CD4-positive, alpha-beta T cell (primary cell): ENCODE data around the gene AGAP1. TPM values are rescaled to one million over a fixed set of nuclear protein-coding genes. Genes with fewer than 3 reads are reported as not detected.

ENCODE experiments used
- ATAC-seq: fragments of 200-7000 bp; cut with Tn5 transposase; one replicate; pipeline ENCODE4 v1.10.0; 2022; ENCODE audit warnings: mild to moderate bottlenecking; ENCODE audit not compliant: poor library complexity
- CTCF ChIA-PET: fragments of 350-600 bp; sonication (Branson Sonifier 250); formaldehyde crosslinking; loops from one replicate; lab custom pipeline; 2021; ENCODE audit warnings: antibody characterized with exemption, inconsistent platforms; lab: Charles Lee
- POLR2A ChIA-PET: fragments of 350-600 bp; sonication (Branson Sonifier 250); formaldehyde crosslinking; loops from one replicate; lab custom pipeline; 2021; ENCODE audit warnings: antibody characterized with exemption, inconsistent platforms; lab: Charles Lee
- DNase-seq, 14 experiments: peaks; one replicate each; pipeline ENCODE4 v3.0.0-alpha.2; 2013 to 2020; ENCODE audit warnings: mixed read lengths in 2 of 14
- H3K27ac ChIP-seq, 2 donors: one replicate each; pipeline versions ENCODE4 v1.5.1 to v1.7.0; 2013; ENCODE audit warnings: low read length in 2 of 2, low read depth in 1 of 2, mild to moderate bottlenecking in 1 of 2
- H3K27me3 ChIP-seq, 2 experiments: 1 replicate in 1 of 2; 2 replicates in 1 of 2; pipeline versions ENCODE4 v1.6.1 to v1.7.0; 2013; ENCODE audit warnings: low read length in 2 of 2, control low read depth in 1 of 2, mild to moderate bottlenecking in 1 of 2, moderate library complexity in 1 of 2; ENCODE audit not compliant: insufficient read depth in 2 of 2, control insufficient read depth in 1 of 2
- H3K36me3 ChIP-seq: one replicate; pipeline ENCODE4 v1.6.1; 2013; ENCODE audit warnings: low read length, control low read depth; ENCODE audit not compliant: insufficient read depth
- H3K4me1 ChIP-seq: one replicate; pipeline ENCODE4 v1.6.1; 2013; ENCODE audit warnings: low read length, control low read depth; ENCODE audit not compliant: insufficient read depth
- H3K4me3 ChIP-seq: one replicate; pipeline ENCODE4 v1.5.1; 2013; ENCODE audit warnings: mild to moderate bottlenecking, low read length, moderate library complexity
- H3K9me3 ChIP-seq, 2 experiments: 1 replicate in 1 of 2; 2 replicates in 1 of 2; pipeline versions ENCODE4 v1.6.1 to v1.7.0; 2013; ENCODE audit warnings: low read length in 2 of 2, mild to moderate bottlenecking in 2 of 2, control low read depth in 1 of 2, moderate library complexity in 1 of 2; ENCODE audit not compliant: control insufficient read depth in 1 of 2, insufficient read depth in 1 of 2
- H3K27ac Mint-ChIP-seq: one replicate; pipeline ENCODE4 v1.8.0; 2020; ENCODE audit warnings: mixed read lengths
- H3K27me3 Mint-ChIP-seq: one replicate; pipeline ENCODE4 v1.8.0; 2021; ENCODE audit warnings: mixed read lengths
- H3K36me3 Mint-ChIP-seq: one replicate; pipeline ENCODE4 v1.8.0; 2021; ENCODE audit warnings: low read depth, mixed read lengths
- H3K4me1 Mint-ChIP-seq: one replicate; pipeline ENCODE4 v1.8.0; 2021; ENCODE audit warnings: low read depth, mixed read lengths
- H3K4me3 Mint-ChIP-seq: one replicate; pipeline ENCODE4 v1.8.0; 2020; ENCODE audit warnings: mild to moderate bottlenecking, mixed read lengths
- H3K9me3 Mint-ChIP-seq: one replicate; pipeline ENCODE4 v1.8.0; 2020; ENCODE audit warnings: mixed read lengths
- CTCF ChIP-seq: fragments of 200-600 bp; IDR thresholded peaks from one replicate; pipeline ENCODE4 v1.8.0; 2022; ENCODE audit warnings: antibody characterized with exemption, mild to moderate bottlenecking
- intact Hi-C, 2 experiments: fragments of 100-400 bp; cut with DNase I in 1 of 2; cut with micrococcal nuclease in 1 of 2; formaldehyde crosslinking; loops; one replicate each; pipeline versions ENCODE4 v1.15.1 to v1.9.0; 2023 to 2025; cut with DNase I, micrococcal nuclease
- total RNA-seq, 174 experiments: library from RNA in 2 of 174; stranded (reverse) in 2 of 174; gene quantifications; one replicate each; pipeline ENCODE4 v1.2.3 and lab custom pipeline; 2021 to 2026

AGAP1 gene
- total RNA-seq, 2 experiments from 2014 or later: 2.6 to 3.1 TPM

- Histone ChIP-seq H3K4me1 (no peaks in the 10 kb centered on the region), H3K4me3 (no peak overlapping the region), H3K36me3 (no peaks in the 10 kb centered on the region), H3K27me3 (peaks cover 4 to 7% of the 10 kb centered on the region in 2 experiments), H3K9me3 (peaks cover 0 to 9% of the 10 kb centered on the region in 2 experiments), H3K27ac (no peak overlapping the region)
- ATAC-seq (no peak), DNase-seq (no peak)
- Mint-ChIP-seq H3K27me3 (peaks cover 16% of the 10 kb centered on the region), H3K36me3 (no peaks in the 10 kb centered on the region), H3K4me3 (no peak overlapping the region), H3K9me3 (no peaks in the 10 kb centered on the region), H3K4me1 (no peaks in the 10 kb centered on the region), H3K27ac (no peak overlapping the region)
- no peak for TF ChIP-seq CTCF
- CTCF ChIA-PET: no interaction called here
- intact Hi-C loops: no loop called here
- POLR2A ChIA-PET: no interaction called here
Measured at GRCh38 chr2:235908826-235909225, 415.0 kb downstream of the AGAP1 start.

GRCh38 chr2:235909358-235909757 lies 415.5 kb downstream of the AGAP1 start:
- Mint-ChIP-seq H3K4me3 (no peak overlapping the region), H3K36me3 (no peaks in the 10 kb centered on the region), H3K27ac (no peak overlapping the region), H3K4me1 (no peaks in the 10 kb centered on the region), H3K9me3 (no peaks in the 10 kb centered on the region), H3K27me3 (peaks cover 14% of the 10 kb centered on the region)
- TF ChIP-seq CTCF: no peak
- intact Hi-C loops: no loop called here
- ChIA-PET CTCF (no interaction called here), POLR2A (no interaction called here)
- Histone ChIP-seq H3K4me3 (no peak overlapping the region), H3K27me3 (peaks cover 4 to 7% of the 10 kb centered on the region in 2 experiments), H3K9me3 (peaks cover 0 to 4% of the 10 kb centered on the region in 2 experiments), H3K36me3 (no peaks in the 10 kb centered on the region), H3K27ac (no peak overlapping the region), H3K4me1 (no peaks in the 10 kb centered on the region)
- DNase-seq (no peak), ATAC-seq (no peak)

- ChIA-PET CTCF (no interaction called here), POLR2A (no interaction called here)
- Mint-ChIP-seq H3K4me3 (no peak overlapping the region), H3K9me3 (no peaks in the 10 kb centered on the region), H3K4me1 (no peaks in the 10 kb centered on the region), H3K27ac (no peak overlapping the region), H3K27me3 (peaks cover 14% of the 10 kb centered on the region), H3K36me3 (no peaks in the 10 kb centered on the region)
- peaks cover 0 to 11% of the 10 kb centered on the region in 2 experiments for H3K9me3 ChIP-seq
- DNase-seq: no peak
- H3K27me3 ChIP-seq: peaks cover 4 to 7% of the 10 kb centered on the region in 2 experiments
- no peak overlapping the region for H3K4me3 ChIP-seq
- H3K36me3 ChIP-seq: no peaks in the 10 kb centered on the region
- H3K27ac ChIP-seq: no peak overlapping the region
- intact Hi-C loops: no loop called here
- no peak for TF ChIP-seq CTCF
- ATAC-seq: no peak
- no peaks in the 10 kb centered on the region for H3K4me1 ChIP-seq
Measured at GRCh38 chr2:235910067-235910466, 416.2 kb downstream of the AGAP1 start.
